HS-27A (cell line): ENCODE measurements around the gene ARAP1.
A peak's percentile ranks its signal among the peaks of the same experiment; 100 is the strongest.

ENCODE experiments used
- DNase-seq: peaks from one replicate; pipeline ENCODE4 v3.0.0-alpha.2; 2012; ENCODE audit warnings: low read depth, missing footprints

The ARAP1 gene

GRCh38 chr11:72742513-72743320 lies 9.5 kb downstream of the ARAP1 start:
- no peak for DNase-seq

DNA sequence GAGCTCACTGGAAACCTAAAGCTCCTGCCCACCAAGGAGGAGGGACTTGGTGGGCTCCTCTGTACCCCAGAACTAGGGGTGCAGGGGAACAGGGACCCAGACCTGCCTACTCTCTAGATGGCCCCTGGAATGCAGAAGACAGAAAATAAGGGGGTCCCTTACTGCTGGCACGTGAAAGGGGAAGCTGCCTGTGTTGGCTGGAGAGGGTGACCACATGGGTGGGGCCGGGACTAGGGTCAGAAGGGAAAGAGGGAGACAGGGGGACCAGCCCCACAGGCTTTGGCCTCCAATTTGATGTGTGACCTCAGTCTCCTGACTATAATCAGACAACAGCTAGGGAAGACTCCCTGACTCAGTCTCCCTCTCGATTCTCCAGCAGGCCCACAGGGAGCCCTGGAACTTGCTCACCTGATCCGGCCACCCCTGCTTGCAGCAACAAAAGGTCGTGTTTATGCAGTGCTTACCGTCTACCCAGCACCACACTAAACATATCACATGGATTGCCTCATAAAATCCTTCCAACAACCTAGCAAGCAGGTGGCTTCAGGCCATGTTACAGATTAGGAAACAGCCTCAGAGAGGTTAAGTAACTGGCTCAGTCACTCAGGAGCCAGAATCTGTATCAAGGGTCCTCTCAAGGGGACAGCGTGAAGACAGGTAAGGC lies 10.2 kb downstream of the ARAP1 start:
- DNase-seq, result no peak

DNA sequence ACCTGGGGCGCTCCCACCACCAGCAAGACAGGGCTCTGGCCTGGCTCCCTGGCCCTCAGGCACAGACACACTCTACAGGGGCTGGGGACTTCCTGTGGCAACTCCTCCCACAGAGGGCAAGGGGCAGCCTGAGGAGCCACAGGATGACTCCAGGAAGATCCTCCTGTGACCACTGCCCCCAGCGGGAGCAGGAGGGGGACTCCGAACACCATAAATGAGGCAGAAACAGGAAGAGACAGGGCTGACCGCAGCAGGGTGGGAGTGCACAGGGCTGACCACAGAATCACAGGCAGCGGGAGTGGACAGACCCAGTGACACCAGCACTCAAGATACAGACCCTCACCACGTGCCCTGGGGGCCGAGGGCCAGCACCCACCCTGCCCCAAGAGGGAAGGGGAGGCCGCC lies 10.8 kb downstream of the ARAP1 start:
- no peak for DNase-seq

GRCh38 chr11:72740562-72741428 lies 11.4 kb downstream of the ARAP1 start:
- no peak for DNase-seq

DNA sequence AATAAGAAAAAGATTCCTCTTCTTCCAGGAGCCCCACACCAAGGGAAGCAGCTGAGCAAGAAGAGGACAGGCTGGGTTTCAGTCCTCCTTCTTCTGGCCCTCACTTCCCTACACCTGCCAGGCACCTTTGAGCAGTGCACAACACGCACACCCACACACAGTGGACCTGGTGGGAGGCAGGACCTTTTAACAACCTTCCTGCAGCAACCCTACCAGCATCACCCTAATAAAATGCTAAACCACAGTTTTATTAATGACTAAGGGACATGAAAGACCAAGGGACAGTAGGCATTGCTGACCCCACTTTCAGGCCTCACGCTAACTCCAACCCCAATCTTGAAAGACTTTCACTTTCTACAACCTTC lies 12.2 kb downstream of the ARAP1 start:
- DNase-seq, result no peak

- no peak for DNase-seq
Measured at GRCh38 chr11:72739240-72740059, 12.8 kb downstream of the ARAP1 start.

GRCh38 chr11:72738199-72739141 lies 13.7 kb downstream of the ARAP1 start:
- DNase-seq, result no peak

GRCh38 chr11:72737336-72737735 lies 14.9 kb downstream of the ARAP1 start:
- DNase-seq, result no peak

GRCh38 chr11:72736452-72737069 lies 15.6 kb downstream of the ARAP1 start:
- no peak for DNase-seq

DNA sequence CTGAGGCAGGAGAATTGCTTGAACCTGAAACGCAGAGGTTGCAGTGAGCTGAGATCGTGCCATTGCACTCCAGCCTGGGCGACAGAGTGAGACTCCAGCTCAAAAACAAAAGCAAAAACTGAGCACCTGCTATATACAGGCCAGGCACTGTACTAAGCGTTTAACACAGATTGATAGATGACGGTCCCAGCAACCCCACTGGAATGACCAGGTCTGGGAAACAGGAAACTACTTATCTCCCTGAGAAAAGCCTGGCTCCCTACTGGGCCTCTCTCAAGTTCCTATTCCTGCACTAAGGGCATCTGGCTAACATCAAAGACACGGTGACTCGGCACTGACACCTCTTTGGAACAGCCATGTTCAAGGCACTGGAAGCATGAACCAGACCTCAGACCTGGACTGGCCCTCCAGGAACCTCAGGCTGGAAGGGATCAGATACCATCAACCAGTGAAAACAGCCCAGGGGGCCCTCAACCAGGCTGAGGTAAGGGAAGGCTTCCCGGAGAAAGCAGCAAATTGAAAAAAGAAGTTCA lies 16.6 kb downstream of the ARAP1 start:
- no peak for DNase-seq

DNA sequence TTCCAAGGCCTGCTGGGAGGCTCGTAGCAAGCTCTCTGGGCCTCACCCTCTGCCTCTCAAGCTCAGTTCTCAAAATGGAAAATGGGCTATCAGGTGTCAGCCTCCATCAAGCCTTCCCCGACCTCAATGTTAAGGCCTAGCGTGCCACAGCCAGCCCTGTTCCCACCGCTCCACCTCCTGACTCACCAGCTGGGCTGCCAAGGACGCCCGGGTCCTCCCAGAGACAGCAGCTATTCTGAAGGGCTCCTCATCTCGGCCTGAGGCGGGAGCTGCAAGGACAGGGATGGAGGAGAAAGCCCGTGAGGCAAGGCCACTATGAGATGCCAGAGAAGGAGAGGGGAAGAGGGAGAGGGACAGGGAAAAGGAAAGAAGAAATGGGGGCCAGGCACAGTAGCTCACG lies 19.9 kb downstream of the ARAP1 start:
- DNase-seq, result no peak

DNA sequence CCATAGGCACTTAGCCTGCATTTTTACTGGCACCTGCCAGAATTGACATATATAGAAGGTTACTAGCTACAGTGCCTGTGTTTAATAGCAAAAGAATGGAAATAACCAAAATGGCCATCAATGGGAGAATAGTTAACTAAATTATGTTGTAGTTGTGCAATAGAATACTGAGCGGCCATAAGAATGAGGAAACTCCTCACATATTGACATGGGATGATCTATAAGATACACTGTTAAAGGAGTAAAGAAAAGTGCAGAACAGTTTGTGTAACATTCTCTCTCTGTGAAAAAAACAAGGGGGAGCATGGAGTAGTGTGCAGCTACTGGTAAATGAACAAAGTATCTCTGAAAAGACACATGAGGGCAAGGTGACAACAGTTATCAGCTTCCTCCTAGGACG lies 21.5 kb downstream of the ARAP1 start:
- no peak for DNase-seq

- DNase-seq, result no peak
Measured at GRCh38 chr11:72730243-72730642, 22.0 kb downstream of the ARAP1 start.

GRCh38 chr11:72727521-72727920 lies 24.7 kb downstream of the ARAP1 start:
- DNase-seq, result no peak

GRCh38 chr11:72726266-72727220 lies 25.7 kb downstream of the ARAP1 start:
- no peak for DNase-seq

GRCh38 chr11:72725724-72726028 lies 26.5 kb downstream of the ARAP1 start:
- no peak for DNase-seq

GRCh38 chr11:72724851-72725723 lies 27.1 kb downstream of the ARAP1 start:
- peak; percentile 68 for DNase-seq

- DNase-seq, result no peak
Measured at GRCh38 chr11:72724021-72724551, 28.1 kb downstream of the ARAP1 start.
